BLaER1 (cell line): ENCODE measurements around the gene CNTN4.

Source experiments
- H3K27ac ChIP-seq: shearing (Covaris generic); formaldehyde crosslinking; 2 replicates; pipeline ENCODE4 v1.8.1; 2022
- H3K27me3 ChIP-seq: shearing (Covaris generic); formaldehyde crosslinking; 2 replicates; pipeline ENCODE4 v1.8.1; 2022
- H3K36me3 ChIP-seq: shearing (Covaris generic); formaldehyde crosslinking; 2 replicates; pipeline ENCODE4 v1.8.1; 2022
- H3K4me1 ChIP-seq: shearing (Covaris generic); formaldehyde crosslinking; 2 replicates; pipeline ENCODE4 v1.8.1; 2022
- H3K4me2 ChIP-seq: shearing (Covaris generic); formaldehyde crosslinking; 2 replicates; pipeline ENCODE4 v1.8.1; 2022
- H3K4me3 ChIP-seq: shearing (Covaris generic); formaldehyde crosslinking; 2 replicates; pipeline ENCODE4 v1.8.1; 2022
- H3K9ac ChIP-seq: shearing (Covaris generic); formaldehyde crosslinking; 2 replicates; pipeline ENCODE4 v1.8.1; 2022
- H3K9me3 ChIP-seq: shearing (Covaris generic); formaldehyde crosslinking; 2 replicates; pipeline ENCODE4 v1.8.1; 2022
- H4K20me1 ChIP-seq: shearing (Covaris generic); formaldehyde crosslinking; 2 replicates; pipeline ENCODE4 v1.8.1; 2022
- Cebpa-rat ChIP-seq: shearing (Covaris generic); IDR thresholded peaks from 2 replicates; pipeline ENCODE4 v1.8.1; 2022

Gene CNTN4

GRCh38 chr3:2495746-2496145 is 397.1 kb downstream of the CNTN4 start:
- H3K27me3 ChIP-seq: no peaks in the 10 kb centered on the region

GRCh38 chr3:2504912-2505311 is 406.2 kb downstream of the CNTN4 start:
- H3K36me3 ChIP-seq: no peaks in the 10 kb centered on the region
- H3K4me1 ChIP-seq: peaks cover 3% of the 10 kb centered on the region; the same call in 1 of the 2 replicates
- no peak for TF ChIP-seq Cebpa-rat
- no peaks in the 10 kb centered on the region for H3K9me3 ChIP-seq
- H3K4me3 ChIP-seq: no peak overlapping the region
- H3K4me2 ChIP-seq: no peak overlapping the region
- no peaks in the 10 kb centered on the region for H4K20me1 ChIP-seq
- H3K27me3 ChIP-seq: no peaks in the 10 kb centered on the region
- no peak overlapping the region for H3K27ac ChIP-seq
- H3K9ac ChIP-seq: no peak overlapping the region

More at GRCh38 chr3:2495746-2496145, 397.1 kb downstream of the CNTN4 start:
- Histone ChIP-seq H3K27ac (no peak overlapping the region), H3K4me3 (no peak overlapping the region), H4K20me1 (no peaks in the 10 kb centered on the region), H3K4me2 (no peak overlapping the region), H3K4me1 (no peaks in the 10 kb centered on the region), H3K9me3 (no peaks in the 10 kb centered on the region), H3K36me3 (no peaks in the 10 kb centered on the region), H3K9ac (no peak overlapping the region)
- no peak for TF ChIP-seq Cebpa-rat

GRCh38 chr3:2506776-2507175 is 408.1 kb downstream of the CNTN4 start:
- Histone ChIP-seq H3K27me3 (no peaks in the 10 kb centered on the region), H3K9me3 (no peaks in the 10 kb centered on the region), H3K4me3 (no peak overlapping the region), H3K9ac (no peak overlapping the region), H3K36me3 (no peaks in the 10 kb centered on the region), H3K4me1 (peaks cover 3% of the 10 kb centered on the region; the same call in 1 of the 2 replicates), H3K27ac (no peak overlapping the region), H3K4me2 (no peak overlapping the region), H4K20me1 (no peaks in the 10 kb centered on the region)
- no peak for TF ChIP-seq Cebpa-rat

GRCh38 chr3:2510591-2511145 is 412.0 kb downstream of the CNTN4 start:
- TF ChIP-seq Cebpa-rat: no peak
- Histone ChIP-seq H3K27ac (no peak overlapping the region), H4K20me1 (no peaks in the 10 kb centered on the region), H3K36me3 (no peaks in the 10 kb centered on the region), H3K4me3 (no peak overlapping the region), H3K27me3 (no peaks in the 10 kb centered on the region), H3K9ac (no peak overlapping the region), H3K9me3 (no peaks in the 10 kb centered on the region), H3K4me2 (no peak overlapping the region), H3K4me1 (no peaks in the 10 kb centered on the region)

GRCh38 chr3:2511356-2511755 is 412.7 kb downstream of the CNTN4 start:
- Histone ChIP-seq H3K4me3 (no peak overlapping the region), H3K9ac (no peak overlapping the region), H3K27me3 (no peaks in the 10 kb centered on the region), H3K27ac (no peak overlapping the region), H4K20me1 (no peaks in the 10 kb centered on the region), H3K9me3 (no peaks in the 10 kb centered on the region), H3K4me2 (no peak overlapping the region; the same call in 1 of the 2 replicates), H3K36me3 (no peaks in the 10 kb centered on the region), H3K4me1 (no peaks in the 10 kb centered on the region)
- TF ChIP-seq Cebpa-rat: no peak

GRCh38 chr3:2512881-2513280 is 414.2 kb downstream of the CNTN4 start:
- no peaks in the 10 kb centered on the region for H3K4me1 ChIP-seq
- no peak overlapping the region for H3K4me3 ChIP-seq
- H3K9ac ChIP-seq: no peak overlapping the region
- no peaks in the 10 kb centered on the region for H3K36me3 ChIP-seq
- H3K27ac ChIP-seq: no peak overlapping the region
- H3K4me2 ChIP-seq: no peak overlapping the region
- H4K20me1 ChIP-seq: no peaks in the 10 kb centered on the region
- H3K9me3 ChIP-seq: no peaks in the 10 kb centered on the region
- no peaks in the 10 kb centered on the region for H3K27me3 ChIP-seq
- no peak for TF ChIP-seq Cebpa-rat

GRCh38 chr3:2513986-2514385 is 415.3 kb downstream of the CNTN4 start:
- H4K20me1 ChIP-seq: no peaks in the 10 kb centered on the region
- H3K9me3 ChIP-seq: no peaks in the 10 kb centered on the region
- no peak overlapping the region for H3K9ac ChIP-seq
- no peak for TF ChIP-seq Cebpa-rat
- no peaks in the 10 kb centered on the region for H3K27me3 ChIP-seq
- no peak overlapping the region for H3K4me3 ChIP-seq
- H3K4me1 ChIP-seq: no peaks in the 10 kb centered on the region
- H3K36me3 ChIP-seq: no peaks in the 10 kb centered on the region
- no peak overlapping the region for H3K27ac ChIP-seq
- H3K4me2 ChIP-seq: no peak overlapping the region

GRCh38 chr3:2516762-2517441 is 418.2 kb downstream of the CNTN4 start:
- Histone ChIP-seq H3K4me1 (no peaks in the 10 kb centered on the region), H3K4me2 (no peak overlapping the region), H3K27me3 (no peaks in the 10 kb centered on the region), H3K27ac (no peak overlapping the region), H3K9ac (no peak overlapping the region), H3K36me3 (no peaks in the 10 kb centered on the region), H4K20me1 (no peaks in the 10 kb centered on the region), H3K4me3 (no peak overlapping the region), H3K9me3 (no peaks in the 10 kb centered on the region)
- no peak for TF ChIP-seq Cebpa-rat

GRCh38 chr3:2517500-2518172 is 419.0 kb downstream of the CNTN4 start:
- Histone ChIP-seq H3K4me2 (no peak overlapping the region), H4K20me1 (no peaks in the 10 kb centered on the region), H3K4me1 (no peaks in the 10 kb centered on the region), H3K27ac (no peak overlapping the region), H3K36me3 (no peaks in the 10 kb centered on the region), H3K9me3 (no peaks in the 10 kb centered on the region), H3K9ac (no peak overlapping the region), H3K27me3 (no peaks in the 10 kb centered on the region), H3K4me3 (no peak overlapping the region)
- TF ChIP-seq Cebpa-rat: no peak

GRCh38 chr3:2523281-2523836 is 424.7 kb downstream of the CNTN4 start:
- TF ChIP-seq Cebpa-rat: no peak
- Histone ChIP-seq H3K9ac (no peak overlapping the region), H3K27me3 (no peaks in the 10 kb centered on the region), H3K4me3 (no peak overlapping the region), H4K20me1 (no peaks in the 10 kb centered on the region), H3K27ac (no peak overlapping the region), H3K4me1 (no peaks in the 10 kb centered on the region), H3K9me3 (no peaks in the 10 kb centered on the region), H3K36me3 (no peaks in the 10 kb centered on the region), H3K4me2 (no peak overlapping the region)
